HG03175 (cell line): Measurements from ENCODE around the gene DNAJC5G.
"Not testable (repeated sequence)": the region's sequence is repeated elsewhere in the genome, so short reads cannot be mapped to it uniquely, and the experiment has no call there.

ENCODE experiments used
- ATAC-seq: cut with Tn5 transposase; IDR thresholded peaks from one replicate; pipeline ENCODE4 v1.9.1; 2021; ENCODE audit warnings: mild to moderate bottlenecking, moderate library complexity; ENCODE audit not compliant: unreplicated experiment

Gene DNAJC5G

GRCh38 chr2:27272537-27273522 is 2.4 kb upstream of the DNAJC5G start:
- ATAC-seq, result not testable (repeated sequence)

- ATAC-seq, result no peak
Observed at GRCh38 chr2:27278010-27278409, 2.8 kb downstream of the DNAJC5G start.

GRCh38 chr2:27280826-27281225 is 5.6 kb downstream of the DNAJC5G start:
- ATAC-seq, result no peak

- no peak for ATAC-seq
Observed at GRCh38 chr2:27281442-27281841, 6.2 kb downstream of the DNAJC5G start.

- no peak for ATAC-seq
Observed at GRCh38 chr2:27281855-27282559, 6.8 kb downstream of the DNAJC5G start, which contains the start of gene TRIM54. TRIM54 (plus strand) TSS chr2:27282429; CDS start chr2:27282732, 303 bp downstream.

- ATAC-seq, result no peak
Observed at GRCh38 chr2:27282892-27283291, 7.7 kb downstream of the DNAJC5G start.

- ATAC-seq, result no peak
Observed at GRCh38 chr2:27284996-27285395, 9.8 kb downstream of the DNAJC5G start.

GRCh38 chr2:27285481-27285880 is 10.2 kb downstream of the DNAJC5G start:
- no peak for ATAC-seq

- ATAC-seq, result no peak
Observed at GRCh38 chr2:27288610-27289009, 13.4 kb downstream of the DNAJC5G start.

GRCh38 chr2:27290549-27290948 is 15.3 kb downstream of the DNAJC5G start:
- no peak for ATAC-seq

- ATAC-seq, result no peak
Observed at GRCh38 chr2:27291865-27292264, 16.6 kb downstream of the DNAJC5G start.

- ATAC-seq, result no peak
Observed at GRCh38 chr2:27294928-27295327, 19.7 kb downstream of the DNAJC5G start.

- no peak for ATAC-seq
Observed at GRCh38 chr2:27296481-27296880, 21.2 kb downstream of the DNAJC5G start.

GRCh38 chr2:27297195-27297594 is 22.0 kb downstream of the DNAJC5G start:
- no peak for ATAC-seq

GRCh38 chr2:27298391-27299080 is 23.3 kb downstream of the DNAJC5G start:
- no peak for ATAC-seq

- not testable (repeated sequence) for ATAC-seq
Observed at GRCh38 chr2:27300606-27301005, 25.4 kb downstream of the DNAJC5G start.

- no peak for ATAC-seq
Observed at GRCh38 chr2:27303093-27304025, 28.1 kb downstream of the DNAJC5G start.

GRCh38 chr2:27304488-27305240 is 29.4 kb downstream of the DNAJC5G start:
- no peak for ATAC-seq

GRCh38 chr2:27305516-27305915 is 30.3 kb downstream of the DNAJC5G start:
- no peak for ATAC-seq
